ENCODE data around the gene TUBGCP5. TPM values are rescaled to one million over a fixed set of nuclear protein-coding genes. Genes with fewer than 3 reads are reported as not detected.

TUBGCP5 gene
- total RNA-seq, 2 experiments from 2014 or later = 24.2 to 24.5 TPM

GRCh38 chr15:23035964-23036566 is 3.3 kb downstream of the TUBGCP5 start:
- H3K36me3 ChIP-seq (ENCODE audit: insufficient read depth, low read length) = peaks cover 27% of the 10 kb centered on the region
- no peaks in the 10 kb centered on the region for H3K27me3 ChIP-seq (ENCODE audit: control insufficient read depth in 1 of 2, insufficient read depth in 2 of 2, low read length in 2 of 2)
- Mint-ChIP-seq H3K27me3 (no peaks in the 10 kb centered on the region), H3K27ac (peak overlapping the region; percentile 12), H3K4me1 (ENCODE audit: low read depth) (peaks cover 31% of the 10 kb centered on the region), H3K36me3 (ENCODE audit: low read depth) (peaks cover 57% of the 10 kb centered on the region), H3K4me3 (peak overlapping the region; percentile 68), H3K9me3 (no peaks in the 10 kb centered on the region)
- DNase-seq (peak in 10 of 14 experiments; percentile 15 to 74 (median 36)), ATAC-seq (ENCODE audit: poor library complexity) (no peak)
- H3K4me3 ChIP-seq (ENCODE audit: low read length) = no peak overlapping the region
- H3K9me3 ChIP-seq (ENCODE audit: control insufficient read depth in 1 of 2, insufficient read depth in 1 of 2, low read length in 2 of 2) = no peaks in the 10 kb centered on the region
- H3K27ac ChIP-seq (ENCODE audit: low read depth in 1 of 2, low read length in 2 of 2) = no peak overlapping the region
- CTCF ChIA-PET = interaction anchor here (1.2 kb wide), 1 partner anchor 176 kb away, joined by 5 read pairs; no protein-coding TSS in a partner anchor
- peaks cover 18% of the 10 kb centered on the region for H3K4me1 ChIP-seq (ENCODE audit: insufficient read depth, low read length)
- TF ChIP-seq CTCF (IDR thresholded peaks at IDR 0.05) = peak; percentile 76
- intact Hi-C loops (cut with DNase I, micrococcal nuclease) = no loop called here
- POLR2A ChIA-PET = no interaction called here

GRCh38 chr15:23033979-23034378 is 5.4 kb downstream of the TUBGCP5 start:
- intact Hi-C loops (cut with DNase I, micrococcal nuclease) = no loop called here
- Histone ChIP-seq H3K27ac (ENCODE audit: low read depth in 1 of 2, low read length in 2 of 2) (no peak overlapping the region), H3K9me3 (ENCODE audit: control insufficient read depth in 1 of 2, insufficient read depth in 1 of 2, low read length in 2 of 2) (no peaks in the 10 kb centered on the region), H3K4me3 (ENCODE audit: low read length) (no peak overlapping the region), H3K27me3 (ENCODE audit: control insufficient read depth in 1 of 2, insufficient read depth in 2 of 2, low read length in 2 of 2) (no peaks in the 10 kb centered on the region), H3K36me3 (ENCODE audit: insufficient read depth, low read length) (peaks cover 42% of the 10 kb centered on the region), H3K4me1 (ENCODE audit: insufficient read depth, low read length) (peaks cover 10% of the 10 kb centered on the region)
- no peaks in the 10 kb centered on the region for H3K27me3 Mint-ChIP-seq
- no peak for DNase-seq
- no peak for TF ChIP-seq CTCF (IDR thresholded peaks at IDR 0.05)
- no peak for ATAC-seq (ENCODE audit: poor library complexity)
- H3K4me3 Mint-ChIP-seq = no peak overlapping the region
- no peak overlapping the region for H3K27ac Mint-ChIP-seq
- no peaks in the 10 kb centered on the region for H3K9me3 Mint-ChIP-seq
- peaks cover 73% of the 10 kb centered on the region for H3K36me3 Mint-ChIP-seq (ENCODE audit: low read depth)
- CTCF ChIA-PET = no interaction called here
- POLR2A ChIA-PET = no interaction called here
- peaks cover 26% of the 10 kb centered on the region for H3K4me1 Mint-ChIP-seq (ENCODE audit: low read depth)

- no peaks in the 10 kb centered on the region for H3K27me3 ChIP-seq (ENCODE audit: control insufficient read depth in 1 of 2, insufficient read depth in 2 of 2, low read length in 2 of 2)
- DNase-seq = no peak
- no peaks in the 10 kb centered on the region for H3K9me3 ChIP-seq (ENCODE audit: control insufficient read depth in 1 of 2, insufficient read depth in 1 of 2, low read length in 2 of 2)
- intact Hi-C loops (cut with DNase I, micrococcal nuclease) = no loop called here
- Mint-ChIP-seq H3K4me1 (ENCODE audit: low read depth) (no peaks in the 10 kb centered on the region), H3K9me3 (no peaks in the 10 kb centered on the region), H3K36me3 (ENCODE audit: low read depth) (peaks cover 91% of the 10 kb centered on the region), H3K27me3 (no peaks in the 10 kb centered on the region), H3K27ac (no peak overlapping the region), H3K4me3 (no peak overlapping the region)
- TF ChIP-seq CTCF (IDR thresholded peaks at IDR 0.05) = no peak
- ATAC-seq (ENCODE audit: poor library complexity) = no peak
- no peak overlapping the region for H3K4me3 ChIP-seq (ENCODE audit: low read length)
- ChIA-PET POLR2A (no interaction called here), CTCF (no interaction called here)
- H3K36me3 ChIP-seq (ENCODE audit: insufficient read depth, low read length) = peaks cover 85% of the 10 kb centered on the region
- H3K4me1 ChIP-seq (ENCODE audit: insufficient read depth, low read length) = no peaks in the 10 kb centered on the region
- no peak overlapping the region for H3K27ac ChIP-seq (ENCODE audit: low read depth in 1 of 2, low read length in 2 of 2)
Observed at GRCh38 chr15:23026218-23026617, 13.2 kb downstream of the TUBGCP5 start.

All from CD4-positive, alpha-beta T cell (primary cell).